Heart right ventricle (tissue), 16 donors: ENCODE results near the gene HAPSTR1. TPM values are rescaled to one million over a fixed set of nuclear protein-coding genes. Genes with fewer than 3 reads are reported as not detected.

Experiments used
- ATAC-seq, 8 donors: fragments of 200-7000 bp; cut with Tn5 transposase; one replicate each; pipeline ENCODE4 v1.9.1; 2020; ENCODE audit warnings: mild to moderate bottlenecking in 8 of 8, moderate library complexity in 8 of 8, moderate number of reproducible peaks in 1 of 8
- DNase-seq, 2 donors: peaks; one replicate each; pipeline ENCODE4 v3.0.0-alpha.2; 2020
- H3K27ac ChIP-seq, 10 donors: fragments of 200-600 bp; sonication (generic) in 2 of 10; one replicate each; pipeline versions ENCODE4 v1.5.0 to v1.8.0; 2020 to 2022; ENCODE audit warnings: mild to moderate bottlenecking in 3 of 10
- H3K27me3 ChIP-seq, 7 donors: fragments of 200-600 bp; one replicate each; pipeline ENCODE4 v1.8.0; 2021 to 2022; ENCODE audit warnings: mild to moderate bottlenecking in 2 of 7
- H3K36me3 ChIP-seq, 9 donors: fragments of 200-600 bp; sonication (generic) in 1 of 9; one replicate each; pipeline versions ENCODE4 v1.5.0 to v1.8.0; 2020 to 2022; ENCODE audit warnings: mild to moderate bottlenecking in 2 of 9
- H3K4me1 ChIP-seq, 9 donors: fragments of 200-600 bp; sonication (generic) in 1 of 9; one replicate each; pipeline versions ENCODE4 v1.5.0 to v1.8.0; 2020 to 2022; ENCODE audit warnings: mild to moderate bottlenecking in 4 of 9
- H3K4me3 ChIP-seq, 10 donors: fragments of 200-600 bp; sonication (generic) in 2 of 10; one replicate each; pipeline versions ENCODE4 v1.5.0 to v1.8.0; 2020 to 2022; ENCODE audit warnings: mild to moderate bottlenecking in 7 of 10, moderate library complexity in 2 of 10
- H3K9me3 ChIP-seq, 11 donors: fragments of 200-600 bp in 10 of 11; sonication (generic) in 2 of 11; one replicate each; pipeline versions ENCODE4 v1.5.0 to v1.8.0; 2013 to 2022; ENCODE audit warnings: mild to moderate bottlenecking in 2 of 11, control low read depth in 1 of 11, moderate library complexity in 1 of 11
- CTCF ChIP-seq, 9 donors: fragments of 200-600 bp; sonication (generic) in 2 of 9; IDR thresholded peaks; one replicate each; pipeline versions ENCODE4 v1.5.0 to v1.8.0; 2021 to 2022; ENCODE audit warnings: antibody characterized with exemption in 9 of 9, mild to moderate bottlenecking in 5 of 9, moderate library complexity in 1 of 9
- WGBS, 2 donors: extraction: QIAGEN DNeasy Blood & Tissue Kit; methylation state at CpG; one replicate each; pipeline ENCODE4 v1.1.7; 2013; ENCODE audit warnings: inconsistent platforms in 1 of 2; 5-methylcytosine and 5-hydroxymethylcytosine counted together
- intact Hi-C, 10 donors: fragments of 100-400 bp; cut with DNase I; formaldehyde crosslinking; loops; one replicate each; pipeline versions ENCODE4 v1.11.1 to v1.14.2; 2022
- polyA plus RNA-seq, 2 donors: library from polyadenylated mRNA; stranded (reverse); fragments of 200-250 nt; gene quantifications; one replicate each; pipeline ENCODE4 v1.2.3, GENCODE V29; 2013
- total RNA-seq, 10 donors: library from RNA; stranded (reverse); fragmentation: NEBNext Ultra II Directional in 3 of 10; extraction: Animal tissue kit (Norgen Biotek cat#: 25700) in 3 of 10; gene quantifications; one replicate each; pipeline versions ENCODE4 v1.2.1 to v1.2.4, GENCODE V29; 2021 to 2023
- donor health status: Arrhythmogenic right ventricular cardiomyopathy.
- donor health status: ischemic (EF 13 %, LVEDD 7.1; RV severe dilation, severe dysfunction).
- donor health status: healthy with polysubstance abuse.
- donor health status: DM: no; HTN: yes; CAD: no.
- donor health status: DM: no; HTN: no; CAD: no.
- donor health status: ischemic (EF 25% LVEDD 6.9; RV normal size, moderate dysfunction).
- donor health status: ischemic (EF 25% LVEDD 5.7; RV mildly dilated, moderate dysfunction).
- donor health status: healthy.
- donor health status: DM: yes; HTN: yes; CAD: no.
- donor health status: Ischemic cardiomyopathy.
- donor health status: ischemic (EF 35%, LVEDD 5.7; RV mildly dilated, moderate dysfunction).
- donor health status: nonischemic (EF 11% LVEDD 7.7; RV severe dilation, severe dysfunction).
- donor health status: DM: yes; HTN: yes; CAD: no.
- donor health status: PGD.
- donor health status: ischemic (EF 29% LVEDD 5.4; RV normal size, mild dysfunction).
- donor health status: nonischemic (EF 23%, LVEDD 6.1; RV moderate dilation, normal function).

Gene HAPSTR1
- total and polyA plus RNA-seq, 12 donors: 10.2 to 74.7 (median 63.7) TPM

DNA sequence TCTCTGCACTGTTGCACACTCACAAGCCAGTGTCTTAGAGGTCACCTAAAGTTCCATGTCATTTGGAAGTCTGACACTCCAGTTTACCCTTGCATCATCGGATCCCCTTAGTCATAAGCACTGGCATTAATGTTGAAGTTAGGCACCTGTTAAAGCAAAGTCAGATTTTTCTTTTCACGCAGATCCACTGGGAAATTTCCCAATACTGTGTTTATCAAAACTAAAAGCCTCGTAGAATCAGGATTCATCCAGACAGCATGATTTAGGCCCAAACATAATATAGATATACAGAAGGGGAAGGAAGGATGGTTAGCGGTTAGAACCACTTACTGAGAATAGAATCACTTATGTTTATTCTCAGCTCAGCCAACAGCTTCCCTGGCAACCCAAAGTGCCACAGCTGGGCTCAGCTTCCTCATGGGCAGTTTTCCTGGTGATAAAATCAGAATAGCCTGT, 30.1 kb upstream of the HAPSTR1 start:
- DNase-seq (peak; percentile 37 to 67), ATAC-seq (peak; percentile 84 to 97 (median 94))
- WGBS, 2 donors: 24 to 42% methylated on average over 4 of the region's 4 CpGs
- Histone ChIP-seq H3K9me3 (no peaks in the 10 kb centered on the region), H3K36me3 (no peaks in the 10 kb centered on the region), H3K4me3 (no peak overlapping the region), H3K27ac (peak overlapping the region in 9 of 10 donors; percentile 40 to 76 (median 63)), H3K4me1 (peaks cover 0 to 22% (median 14%) of the 10 kb centered on the region in 9 donors), H3K27me3 (no peaks in the 10 kb centered on the region)
- no peak for TF ChIP-seq CTCF (IDR thresholded peaks at IDR 0.05)
- intact Hi-C loops: no loop called here

DNA sequence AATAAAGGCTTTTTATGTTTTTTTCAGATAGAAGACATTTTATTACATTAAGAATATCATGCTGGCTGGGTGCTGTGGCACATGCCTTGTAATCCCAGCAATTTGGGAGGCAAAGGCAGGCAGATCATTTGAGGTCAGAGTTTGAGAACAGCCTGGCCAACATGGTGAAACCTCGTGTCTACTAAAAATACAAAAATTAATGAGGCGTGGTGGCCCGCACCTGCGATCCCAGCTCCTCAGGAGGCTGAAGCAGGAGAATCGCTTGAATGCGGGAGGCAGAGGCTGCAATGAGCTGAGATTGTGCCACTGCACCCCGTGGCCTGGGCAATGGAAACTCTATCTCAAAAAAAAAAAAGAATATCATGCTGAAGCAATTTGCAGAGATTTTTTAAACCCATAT, 29.1 kb upstream of the HAPSTR1 start:
- Histone ChIP-seq H3K27ac (peak overlapping the region in 5 of 10 donors; percentile 53 to 76 (median 59)), H3K4me3 (no peak overlapping the region), H3K27me3 (no peaks in the 10 kb centered on the region), H3K9me3 (no peaks in the 10 kb centered on the region), H3K4me1 (peaks cover 0 to 22% (median 14%) of the 10 kb centered on the region in 9 donors), H3K36me3 (no peaks in the 10 kb centered on the region)
- no peak for TF ChIP-seq CTCF (IDR thresholded peaks at IDR 0.05)
- intact Hi-C loops: no loop called here
- no peak for ATAC-seq
- DNase-seq: no peak
- 84 to 87% methylated on average over 7 of the region's 7 CpGs for WGBS, 2 donors

- H3K4me3 ChIP-seq: no peak overlapping the region
- ATAC-seq: no peak
- TF ChIP-seq CTCF (IDR thresholded peaks at IDR 0.05): no peak
- no peaks in the 10 kb centered on the region for H3K36me3 ChIP-seq
- 92 to 94% methylated on average over 4 of the region's 4 CpGs for WGBS, 2 donors
- intact Hi-C loops: no loop called here
- no peaks in the 10 kb centered on the region for H3K27me3 ChIP-seq
- no peak for DNase-seq
- peaks cover 0 to 7% (median 0%) of the 10 kb centered on the region in 11 donors for H3K9me3 ChIP-seq
- H3K4me1 ChIP-seq: peaks cover 0 to 22% (median 14%) of the 10 kb centered on the region in 9 donors
- H3K27ac ChIP-seq: no peak overlapping the region
Observed at GRCh38 chr16:9065077-9065476, 26.4 kb upstream of the HAPSTR1 start.

DNA sequence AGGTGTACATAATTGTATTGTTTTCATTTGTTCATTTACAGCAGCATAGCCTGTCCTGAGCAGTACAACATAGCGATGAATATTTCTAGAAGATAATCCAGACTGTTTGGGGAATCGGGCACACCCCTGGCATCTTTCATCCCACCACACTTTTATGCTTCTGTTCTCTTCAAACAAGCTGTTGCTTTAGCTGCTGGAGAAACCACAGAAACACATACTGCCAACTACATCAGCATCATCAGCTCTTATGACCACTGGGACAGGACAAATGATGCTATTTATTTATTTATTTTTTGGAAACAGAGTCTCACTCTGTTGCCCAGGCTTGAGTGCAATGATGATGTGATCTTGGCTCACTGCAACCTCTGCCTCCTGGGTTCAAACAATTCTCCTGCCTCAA, 22.6 kb upstream of the HAPSTR1 start:
- H3K36me3 ChIP-seq: no peaks in the 10 kb centered on the region
- 98% methylated on average over 2 of the region's 2 CpGs for WGBS, 2 donors
- no peak for DNase-seq
- intact Hi-C loops: no loop called here
- H3K9me3 ChIP-seq: peaks cover 0 to 7% (median 0%) of the 10 kb centered on the region in 11 donors
- no peak for TF ChIP-seq CTCF (IDR thresholded peaks at IDR 0.05)
- H3K4me3 ChIP-seq: no peak overlapping the region
- no peak for ATAC-seq
- H3K4me1 ChIP-seq: peaks cover 0 to 10% (median 0%) of the 10 kb centered on the region in 9 donors
- no peak overlapping the region for H3K27ac ChIP-seq
- no peaks in the 10 kb centered on the region for H3K27me3 ChIP-seq
